NCI-H1694 (cell line): ENCODE data around the gene EME2.

Experiments
- DNase-seq: peaks from one replicate; lab custom pipeline; 2025; lab: John Stamatoyannopoulos, UW

The EME2 gene

DNA sequence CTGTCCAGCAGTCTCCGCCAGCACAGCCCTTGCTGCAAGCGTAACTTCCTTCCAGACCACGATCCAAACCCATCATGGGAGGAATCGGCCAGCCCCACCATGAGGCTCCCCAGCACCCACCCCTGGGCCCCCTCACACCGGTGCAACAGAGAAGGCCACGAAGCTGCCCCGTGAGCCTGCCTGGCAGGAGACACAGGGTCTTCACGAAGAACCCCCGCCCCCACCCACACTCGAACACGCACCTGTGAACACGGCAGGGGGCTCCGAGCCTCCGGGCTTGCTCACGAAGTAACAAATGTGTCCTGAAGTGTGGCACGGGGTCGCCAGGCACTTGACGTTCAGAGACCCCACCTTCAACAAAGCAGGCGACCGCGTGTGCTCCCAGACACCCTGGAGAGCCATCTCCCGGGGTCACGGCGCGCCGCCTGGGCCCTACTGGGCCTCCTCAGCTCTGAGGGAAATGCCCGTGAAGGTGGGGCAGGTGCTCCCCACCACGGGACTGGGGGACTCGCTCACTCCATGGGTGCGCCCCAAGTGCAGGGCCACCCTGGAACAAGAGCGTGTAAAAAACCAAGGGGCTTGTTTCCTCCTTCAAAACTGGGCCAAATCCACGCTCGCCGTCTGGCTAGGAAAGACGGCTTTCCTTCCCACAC is 46.4 kb downstream of the EME2 start:
- DNase-seq: no peak

- DNase-seq: no peak
Measured at GRCh38 chr16:1819611-1820010, 47.0 kb downstream of the EME2 start.

- no peak for DNase-seq
Measured at GRCh38 chr16:1820096-1820945, 47.7 kb downstream of the EME2 start.

- DNase-seq: no peak
Measured at GRCh38 chr16:1820946-1821290, 48.3 kb downstream of the EME2 start.

GRCh38 chr16:1821861-1822611 is 49.4 kb downstream of the EME2 start:
- no peak for DNase-seq

- DNase-seq: no peak
Measured at GRCh38 chr16:1822801-1823200, 50.2 kb downstream of the EME2 start.

DNA sequence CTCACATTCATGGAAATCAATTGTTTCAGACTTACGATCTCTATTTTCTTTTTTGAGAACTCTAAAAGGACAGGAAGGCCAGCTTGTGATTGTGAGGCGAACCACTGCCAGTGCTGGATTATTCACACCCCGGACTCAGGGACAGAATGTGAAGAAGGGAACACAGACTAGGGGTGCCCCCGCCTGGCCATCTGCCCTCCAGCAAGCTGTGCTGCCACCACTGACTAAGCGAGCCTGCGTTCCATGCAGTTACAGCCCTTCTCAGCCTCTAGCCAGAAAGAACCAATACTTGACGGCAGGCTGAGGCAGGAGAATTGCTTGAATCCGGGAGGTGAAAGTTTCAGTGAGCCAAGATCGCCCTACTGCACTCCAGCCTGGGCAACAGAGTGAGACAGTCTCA is 51.2 kb downstream of the EME2 start:
- DNase-seq: peak; percentile 30

DNA sequence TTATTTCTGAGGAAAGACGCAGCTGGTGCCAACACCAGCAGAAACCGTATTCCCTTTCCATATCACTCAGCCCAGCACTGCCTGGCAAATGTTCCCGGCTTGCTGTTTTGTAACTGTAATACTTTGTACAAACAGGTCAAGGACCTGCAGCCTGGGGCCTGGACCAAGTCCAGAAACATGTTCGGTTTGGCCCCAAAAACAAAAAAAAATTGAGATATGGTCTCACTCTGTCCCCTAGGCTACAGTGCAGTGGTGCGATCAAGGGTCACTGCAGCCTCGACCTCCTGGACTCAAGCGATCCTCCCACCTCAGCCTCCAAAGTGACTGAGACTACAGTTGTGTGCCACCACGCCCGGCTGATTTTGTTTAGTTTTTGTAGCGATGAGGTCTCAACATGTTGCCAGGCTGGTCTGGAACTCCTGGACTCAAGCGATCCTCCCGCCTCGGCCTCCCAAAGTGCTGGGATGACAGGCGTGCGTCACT is 52.8 kb downstream of the EME2 start:
- DNase-seq: no peak
